NCI-H2081 treated with DMSO at 0.1 percent for 48 hours (cell line): ENCODE measurements around the gene SCARB2.
"Not testable (repeated sequence)": the region's sequence is repeated elsewhere in the genome, so short reads cannot be mapped to it uniquely, and the experiment has no call there.

Experiments
- DNase-seq: peaks from one replicate; lab custom pipeline; 2025; lab: John Stamatoyannopoulos, UW

SCARB2 gene

GRCh38 chr4:76213415-76214176 is at the start of gene SCARB2:
TSS of gene SCARB2 (minus strand) at chr4:76213824. CDS start at chr4:76213543, 281 bp downstream.
- DNase-seq: no peak

- no peak for DNase-seq
Observed at GRCh38 chr4:76260571-76260970, 46.9 kb upstream of the SCARB2 start.

- no peak for DNase-seq
Observed at GRCh38 chr4:76257824-76258223, 44.2 kb upstream of the SCARB2 start.

GRCh38 chr4:76256968-76257367 is 43.3 kb upstream of the SCARB2 start:
- DNase-seq: no peak

- DNase-seq: no peak
Observed at GRCh38 chr4:76256032-76256431, 42.4 kb upstream of the SCARB2 start.

- no peak for DNase-seq
Observed at GRCh38 chr4:76253511-76253910, 39.9 kb upstream of the SCARB2 start.

- DNase-seq: no peak
Observed at GRCh38 chr4:76252271-76252653, 38.6 kb upstream of the SCARB2 start.

- peak; percentile 6 for DNase-seq
Observed at GRCh38 chr4:76251441-76252270, 38.0 kb upstream of the SCARB2 start, which contains the start of gene FAM47E. TSS of gene FAM47E (plus strand) at chr4:76251721. CDS start at chr4:76251747, 26 bp downstream.

GRCh38 chr4:76250962-76251361 is 37.3 kb upstream of the SCARB2 start:
- no peak for DNase-seq

GRCh38 chr4:76246852-76247251 is 33.2 kb upstream of the SCARB2 start:
- no peak for DNase-seq

GRCh38 chr4:76246025-76246424 is 32.4 kb upstream of the SCARB2 start:
- no peak for DNase-seq

- not testable (repeated sequence) for DNase-seq
Observed at GRCh38 chr4:76243877-76244276, 30.3 kb upstream of the SCARB2 start.

GRCh38 chr4:76240236-76240635 is 26.6 kb upstream of the SCARB2 start:
- no peak for DNase-seq

GRCh38 chr4:76238701-76239100 is 25.1 kb upstream of the SCARB2 start:
- no peak for DNase-seq

- no peak for DNase-seq
Observed at GRCh38 chr4:76238236-76238635, 24.6 kb upstream of the SCARB2 start.

- no peak for DNase-seq
Observed at GRCh38 chr4:76235915-76236314, 22.3 kb upstream of the SCARB2 start.

- no peak for DNase-seq
Observed at GRCh38 chr4:76235407-76235806, 21.8 kb upstream of the SCARB2 start.

GRCh38 chr4:76234679-76235044 is 21.0 kb upstream of the SCARB2 start:
- no peak for DNase-seq

GRCh38 chr4:76233967-76234678 is 20.5 kb upstream of the SCARB2 start:
- no peak for DNase-seq

GRCh38 chr4:76233529-76233928 is 19.9 kb upstream of the SCARB2 start:
- no peak for DNase-seq

GRCh38 chr4:76233083-76233482 is 19.5 kb upstream of the SCARB2 start:
- DNase-seq: no peak

GRCh38 chr4:76232681-76233080 is 19.1 kb upstream of the SCARB2 start:
- DNase-seq: no peak

GRCh38 chr4:76226418-76226817 is 12.8 kb upstream of the SCARB2 start:
- DNase-seq: no peak
